Frontal cortex (tissue), 4 donors: Measurements from ENCODE around the gene TEF. TPM values are rescaled to one million over a fixed set of nuclear protein-coding genes. Genes with fewer than 3 reads are reported as not detected.

Experiments
- DNase-seq, 2 donors: peaks; one replicate each; pipeline ENCODE4 v3.0.0; 2012; ENCODE audit warnings: low spot score in 2 of 2
- FAIRE-seq: peaks from 2 replicates; lab custom pipeline; 2012; peaks lifted over from hg19 to GRCh38; lab: Jason Lieb, UNC
- small RNA-seq: library from RNA; depleted of rRNA; stranded (forward); fragments of <200 nt; gene quantifications from one replicate; pipeline ENCODE3, GENCODE V24; 2014
- total RNA-seq: library from RNA; depleted of rRNA; stranded (reverse); fragments of >200 nt; gene quantifications from one replicate; pipeline ENCODE4 v1.2.3, GENCODE V29; 2014
- donor health status: control.
- donor health status: control.
- donor health status: control.

The TEF gene
- total RNA-seq, 1 donor from 2014 or later = 7.3 TPM

DNA sequence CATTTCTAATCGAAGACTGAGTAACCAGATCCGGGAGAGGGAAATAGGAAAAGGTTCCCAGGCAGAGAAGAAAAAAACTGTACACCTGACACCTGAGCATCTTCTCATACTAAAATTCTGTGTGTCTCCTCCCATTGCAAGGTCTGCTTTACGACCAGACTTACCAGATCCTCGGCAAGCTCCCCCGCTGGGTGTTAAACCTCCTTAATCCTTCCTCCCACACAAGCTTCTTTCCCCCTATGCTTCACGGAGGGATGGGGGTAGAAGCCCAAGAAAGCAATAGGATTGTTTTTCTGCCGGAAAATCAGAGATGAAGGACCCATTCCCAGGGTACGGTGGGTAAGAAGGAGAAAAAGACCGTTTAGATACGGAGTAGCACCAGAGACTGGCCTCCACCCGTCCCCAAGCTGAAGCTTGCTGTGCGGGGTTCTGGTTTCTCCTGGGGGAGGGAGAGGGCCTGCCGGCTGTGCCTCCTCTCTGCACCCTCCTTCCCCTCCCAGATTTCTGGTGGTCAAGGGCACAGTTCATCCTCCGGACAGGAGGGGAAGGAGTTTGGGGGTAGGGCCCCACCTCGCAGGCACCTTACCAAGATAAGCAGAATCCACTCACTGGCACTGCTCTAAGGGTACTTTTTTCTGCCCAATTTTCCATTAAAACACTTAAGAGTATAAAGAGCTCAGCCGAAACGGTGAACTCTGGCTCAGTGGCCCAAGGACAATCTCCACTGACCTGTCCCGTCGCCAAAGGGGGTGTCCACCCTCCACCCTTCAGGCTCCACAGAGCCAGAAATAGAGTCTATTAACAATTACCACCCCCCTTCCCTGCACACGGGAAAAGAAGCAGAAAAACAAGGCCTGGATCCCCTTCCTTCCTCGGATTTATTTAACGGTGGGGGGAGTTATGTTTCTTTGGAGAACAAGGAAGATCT is 63.7 kb downstream of the TEF start:
- no peak for FAIRE-seq
- DNase-seq = no peak

DNA sequence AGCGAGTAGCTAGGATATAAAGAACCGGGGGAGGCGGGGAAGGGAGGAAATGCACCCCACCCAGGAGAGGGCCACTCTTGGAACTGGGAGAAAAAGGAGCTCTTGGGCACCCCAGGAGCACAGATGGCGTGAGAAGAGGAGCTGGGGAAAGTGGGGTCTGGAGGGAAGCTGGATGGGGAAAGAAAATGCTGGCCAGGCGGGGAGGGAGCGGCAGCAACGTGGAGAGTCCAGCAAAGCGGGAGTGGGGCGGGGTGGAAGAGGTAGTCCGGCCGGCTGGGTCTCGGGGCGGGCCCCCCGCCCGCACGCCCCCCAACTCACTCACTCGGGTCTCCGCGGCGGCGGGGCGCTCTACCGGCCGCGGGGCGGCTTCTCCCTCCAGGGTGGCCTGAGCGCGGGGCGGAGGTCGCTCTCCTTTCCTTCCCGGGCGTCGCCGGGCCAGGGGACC is 64.3 kb downstream of the TEF start:
- DNase-seq = no peak
- FAIRE-seq = no peak

DNA sequence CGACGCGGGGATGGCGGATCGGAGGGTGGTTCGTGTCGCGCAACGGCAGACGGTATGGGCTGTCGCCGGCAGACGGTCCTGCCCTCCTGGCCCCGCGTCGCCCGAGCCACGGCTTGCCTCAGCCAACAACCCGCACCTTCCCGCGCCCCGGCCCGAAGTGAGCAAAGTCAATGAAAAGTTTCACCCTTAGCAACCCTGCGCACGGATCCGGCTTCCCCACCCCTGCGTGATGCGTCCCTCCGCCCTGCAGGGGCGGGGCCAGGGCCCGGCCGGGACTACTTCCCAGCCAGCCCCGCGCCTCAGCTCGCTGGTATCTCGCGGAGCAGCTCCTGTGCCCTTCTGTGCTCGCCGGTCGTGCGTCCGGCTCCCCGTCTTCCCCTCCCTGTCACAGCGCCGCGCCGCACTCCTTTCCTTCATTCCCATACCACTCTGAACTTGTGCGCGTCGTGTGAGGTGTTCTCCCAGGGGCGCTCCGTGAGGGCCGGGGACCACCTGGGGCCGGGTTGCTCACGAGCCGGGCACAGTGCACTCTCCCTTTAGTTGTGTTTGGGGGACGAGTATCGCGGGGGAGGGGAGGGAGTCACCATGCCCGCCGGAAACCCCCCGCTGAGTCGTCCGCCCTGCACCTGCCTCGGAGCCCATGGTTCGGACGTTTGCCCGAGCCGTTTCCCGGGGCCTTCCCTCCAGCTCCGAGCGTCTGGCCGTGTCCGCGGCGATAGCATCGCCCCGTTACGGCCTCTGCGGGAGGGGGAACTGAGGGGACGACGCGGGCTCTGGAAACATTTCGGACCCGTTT is 65.1 kb downstream of the TEF start, which contains the start of gene TOB2:
Gene TOB2 (minus strand): TSS at position 163 of the 796 bp plus-strand sequence. CDS start 9,456 bp downstream, outside the sequence.
- DNase-seq (peak; percentile 68 to 82), FAIRE-seq (no peak)

DNA sequence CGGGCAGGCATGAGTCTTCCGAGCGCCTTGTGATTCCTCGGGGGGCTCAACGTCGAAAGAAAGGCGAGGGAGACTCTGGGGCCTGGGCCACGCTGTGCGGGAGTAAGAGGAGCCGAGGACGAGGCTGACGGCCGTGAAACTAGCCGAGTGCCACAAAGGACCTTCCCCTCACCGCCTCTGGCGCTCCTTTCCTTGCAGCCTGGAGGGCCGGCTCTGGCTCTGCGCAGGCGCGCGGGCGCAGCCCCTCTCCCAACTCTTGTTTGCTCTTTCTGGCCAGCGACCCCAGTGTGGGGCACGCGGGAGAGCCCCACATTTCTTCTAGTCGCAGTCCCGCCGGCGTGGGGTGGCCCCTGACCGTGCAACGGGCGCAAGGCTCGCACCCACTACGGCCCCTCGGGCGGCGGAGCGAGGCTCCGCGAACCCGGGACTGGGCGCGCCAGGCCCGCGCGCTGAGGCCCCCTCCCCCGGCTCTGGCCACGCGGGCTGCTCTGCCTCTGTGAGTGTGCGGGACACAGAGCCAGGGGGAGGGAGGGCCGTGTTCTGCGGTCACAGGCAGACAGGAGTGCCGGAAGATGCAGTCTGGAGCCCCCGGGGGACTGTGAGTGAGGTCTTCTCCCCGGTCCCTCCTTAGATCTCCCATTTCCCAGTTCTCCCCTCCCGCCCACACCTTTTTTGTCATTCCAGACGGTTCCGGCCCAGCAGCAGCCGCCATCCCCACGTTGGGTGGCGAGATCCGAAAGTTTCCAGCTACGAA is 65.9 kb downstream of the TEF start:
- FAIRE-seq (no peak), DNase-seq (no peak)

DNA sequence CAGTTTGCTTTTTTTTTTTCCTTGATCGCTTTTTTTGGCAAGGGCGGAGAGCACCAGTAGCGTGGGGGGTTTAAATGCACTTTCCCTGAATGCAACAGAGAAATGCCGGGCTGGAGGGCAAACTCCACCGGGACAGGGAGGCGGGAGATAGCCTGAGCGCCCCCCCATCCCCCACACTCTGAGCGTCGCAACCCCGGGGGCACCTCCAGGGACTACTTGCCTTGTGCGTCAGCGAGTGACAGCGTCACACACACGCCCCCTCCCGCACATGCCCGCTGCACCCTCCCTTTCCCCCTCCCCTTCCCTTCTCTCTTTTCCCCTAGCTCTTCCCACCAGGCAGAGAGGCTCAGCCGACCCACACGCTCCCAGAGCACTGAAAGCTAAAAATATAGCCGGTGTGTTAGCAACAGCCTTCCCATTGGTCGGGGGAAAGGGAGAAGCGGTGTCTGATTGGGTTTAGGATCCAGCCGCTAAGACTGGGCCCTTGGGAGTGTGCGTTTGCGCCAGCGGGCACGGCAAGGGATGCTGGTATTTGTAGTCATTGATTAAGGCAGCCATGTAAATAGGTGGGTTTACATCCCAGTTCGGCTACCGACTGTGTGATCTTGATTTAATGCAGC is 66.6 kb downstream of the TEF start:
- DNase-seq = peak; percentile 81
- peak; percentile 96 for FAIRE-seq

Small RNA genes lying within 50 kb of the gene (small RNA-seq; reads per million reads assigned to genes)
- gene RNU6-495P = not detected

Other genes with a start within 250 kb of the TEF start
- 22.8 TPM for gene L3MBTL2, start 176.6 kb upstream of the TEF start, total RNA-seq
- gene CHADL, start 141.0 kb upstream of the TEF start, total RNA-seq = 1.6 TPM
- 33.0 TPM for gene RANGAP1, start 95.8 kb upstream of the TEF start, total RNA-seq
- gene ZC3H7B, start 80.4 kb upstream of the TEF start, total RNA-seq = 48.5 TPM
- gene TOB2, start 64.9 kb downstream of the TEF start, total RNA-seq = 10.2 TPM
- gene PHF5A, start 86.8 kb downstream of the TEF start, total RNA-seq = 53.0 TPM
- 72.2 TPM for gene ACO2, start 87.2 kb downstream of the TEF start, total RNA-seq
- 24.1 TPM for gene POLR3H, start 162.5 kb downstream of the TEF start, total RNA-seq
- gene CSDC2, start 179.1 kb downstream of the TEF start, total RNA-seq = 8.6 TPM
- gene PMM1, start 207.9 kb downstream of the TEF start, total RNA-seq = 16.3 TPM
- gene DESI1, start 239.1 kb downstream of the TEF start, total RNA-seq = 17.9 TPM
- gene XRCC6, start 239.4 kb downstream of the TEF start, total RNA-seq = 259 TPM